Prostate gland (tissue), 2 donors: Measurements from ENCODE around the gene RFWD3. TPM values are rescaled to one million over a fixed set of nuclear protein-coding genes. Genes with fewer than 3 reads are reported as not detected.

Source experiments
- DNase-seq: peaks from one replicate; pipeline ENCODE4 v3.0.0-alpha.2; 2019; ENCODE audit warnings: low spot score
- H3K27ac ChIP-seq, 2 donors: fragments of 200-600 bp; sonication (generic); 2 replicates each; pipeline ENCODE4 v1.5.1; 2017 to 2019
- H3K27me3 ChIP-seq: fragments of 200-600 bp; sonication (generic); replicated peaks from 2 replicates; pipeline ENCODE4 v1.5.1; 2019; ENCODE audit not compliant: insufficient read depth
- H3K36me3 ChIP-seq, 2 donors: fragments of 200-600 bp; sonication (generic); 1 replicate in 1 of 2; 2 replicates in 1 of 2; pipeline versions ENCODE4 v1.5.1 to v1.8.1; 2017 to 2019
- H3K4me1 ChIP-seq: fragments of 200-600 bp; sonication (generic); replicated peaks from 2 replicates; pipeline ENCODE4 v1.5.1; 2019
- H3K4me3 ChIP-seq, 2 donors: fragments of 200-600 bp; sonication (generic); 2 replicates each; pipeline ENCODE4 v1.5.1; 2017 to 2019
- H3K9me3 ChIP-seq: fragments of 200-600 bp; sonication (generic); 2 replicates; pipeline ENCODE4 v1.5.1; 2017
- CTCF ChIP-seq, 4 experiments: fragments of 200-600 bp in 2 of 4; fragments of 450-650 bp in 2 of 4; sonication (generic) in 2 of 4; IDR thresholded peaks; 1 replicate in 3 of 4; 2 replicates in 1 of 4; pipeline ENCODE4 v1.5.1; 2016 to 2019; ENCODE audit warnings: antibody characterized with exemption in 4 of 4, mild to moderate bottlenecking in 2 of 4, moderate library complexity in 2 of 4
- POLR2A ChIP-seq: fragments of 450-650 bp; IDR thresholded peaks from one replicate; pipeline ENCODE4 v1.6.1; 2016; ENCODE audit warnings: antibody characterized with exemption, mild to moderate bottlenecking
- POLR2AphosphoS5 ChIP-seq: sonication (generic); formaldehyde crosslinking; IDR thresholded peaks from one replicate; pipeline ENCODE4 v1.6.1; 2017; ENCODE audit warnings: antibody characterized with exemption
- WGBS: methylation state at CpG from one replicate; pipeline ENCODE4 v1.1.5; 2018; 5-methylcytosine and 5-hydroxymethylcytosine counted together
- intact Hi-C: fragments of 100-400 bp; cut with DNase I; formaldehyde crosslinking; loops from one replicate; pipeline ENCODE4 v1.14.2; 2022
- total RNA-seq, 2 donors: library from RNA; depleted of rRNA; stranded (reverse); fragments of >200 nt; gene quantifications; one replicate each; pipeline ENCODE4 v1.1.0, GENCODE V29; 2016

Gene RFWD3
- total RNA-seq, 2 donors from 2014 or later = 15.7 to 36.9 TPM

GRCh38 chr16:74586948-74587347 is 79.7 kb downstream of the RFWD3 start:
- WGBS = 80% methylated on average over 6 of the region's 6 CpGs
- TF ChIP-seq POLR2AphosphoS5 (no peak), CTCF (IDR thresholded peaks at IDR 0.05) (no peak), POLR2A (no peak)
- Histone ChIP-seq H3K27ac (no peak overlapping the region), H3K36me3 (no peaks in the 10 kb centered on the region), H3K9me3 (no peaks in the 10 kb centered on the region), H3K4me3 (no peak overlapping the region), H3K27me3 (no peaks in the 10 kb centered on the region), H3K4me1 (no peaks in the 10 kb centered on the region)
- intact Hi-C loops = no loop called here
- no peak for DNase-seq

- no peak for TF ChIP-seq POLR2A
- TF ChIP-seq POLR2AphosphoS5 = no peak
- no peak for TF ChIP-seq CTCF (IDR thresholded peaks at IDR 0.05)
- no peak overlapping the region for H3K4me3 ChIP-seq
- 93% methylated on average over 6 of the region's 6 CpGs for WGBS
- H3K9me3 ChIP-seq = no peaks in the 10 kb centered on the region
- H3K4me1 ChIP-seq = no peaks in the 10 kb centered on the region
- H3K36me3 ChIP-seq = no peaks in the 10 kb centered on the region
- H3K27me3 ChIP-seq = no peaks in the 10 kb centered on the region
- intact Hi-C loops = no loop called here
- no peak for DNase-seq
- H3K27ac ChIP-seq = no peak overlapping the region
These were observed 80.7 kb downstream of the RFWD3 start for GRCh38 chr16:74585846-74586443.

GRCh38 chr16:74583926-74584666 is 82.6 kb downstream of the RFWD3 start:
- intact Hi-C loops = no loop called here
- H3K4me3 ChIP-seq = no peak overlapping the region
- H3K27me3 ChIP-seq = no peaks in the 10 kb centered on the region
- no peak overlapping the region for H3K27ac ChIP-seq
- H3K36me3 ChIP-seq = no peaks in the 10 kb centered on the region
- H3K4me1 ChIP-seq = no peaks in the 10 kb centered on the region
- WGBS = 91% methylated on average over 9 of the region's 9 CpGs
- no peak for DNase-seq
- TF ChIP-seq POLR2AphosphoS5 (no peak), POLR2A (no peak), CTCF (IDR thresholded peaks at IDR 0.05) (no peak)
- no peaks in the 10 kb centered on the region for H3K9me3 ChIP-seq

- no peaks in the 10 kb centered on the region for H3K4me1 ChIP-seq
- no peaks in the 10 kb centered on the region for H3K9me3 ChIP-seq
- WGBS = 69% methylated on average over 1 of the region's 1 CpG
- intact Hi-C loops = no loop called here
- no peak for DNase-seq
- TF ChIP-seq POLR2A (no peak), POLR2AphosphoS5 (no peak), CTCF (IDR thresholded peaks at IDR 0.05) (no peak)
- no peaks in the 10 kb centered on the region for H3K27me3 ChIP-seq
- no peak overlapping the region for H3K27ac ChIP-seq
- no peak overlapping the region for H3K4me3 ChIP-seq
- no peaks in the 10 kb centered on the region for H3K36me3 ChIP-seq
These were observed 83.7 kb downstream of the RFWD3 start for GRCh38 chr16:74582970-74583369.

GRCh38 chr16:74580833-74581232 is 85.8 kb downstream of the RFWD3 start:
- DNase-seq = no peak
- intact Hi-C loops = no loop called here
- H3K27me3 ChIP-seq = no peaks in the 10 kb centered on the region
- 66% methylated on average over 3 of the region's 3 CpGs for WGBS
- no peaks in the 10 kb centered on the region for H3K4me1 ChIP-seq
- H3K4me3 ChIP-seq = no peak overlapping the region
- H3K36me3 ChIP-seq = no peaks in the 10 kb centered on the region
- H3K27ac ChIP-seq = no peak overlapping the region
- TF ChIP-seq POLR2AphosphoS5 = no peak
- no peak for TF ChIP-seq CTCF (IDR thresholded peaks at IDR 0.05)
- TF ChIP-seq POLR2A = no peak
- H3K9me3 ChIP-seq = no peaks in the 10 kb centered on the region
